ENCODE results near the gene FRMD3.

The FRMD3 gene

DNA sequence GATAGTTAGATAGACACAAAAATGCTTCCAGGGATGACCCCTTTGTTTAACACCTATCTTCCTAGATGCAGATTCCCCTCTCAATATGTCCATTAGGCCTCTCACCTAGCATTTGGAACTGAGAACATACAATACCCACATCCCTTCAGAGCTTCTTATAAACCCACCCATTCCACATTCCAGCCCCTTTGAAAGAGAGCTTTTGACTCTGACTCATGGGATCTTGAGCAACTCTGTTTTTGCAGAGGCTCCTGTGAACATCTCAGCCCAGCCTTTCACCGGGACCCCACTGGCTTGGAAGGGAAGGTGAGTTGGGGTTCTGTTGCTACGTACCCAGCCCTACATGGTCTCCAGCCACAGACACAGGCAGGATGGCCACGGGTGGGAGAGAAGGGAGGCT is 195.5 kb downstream of the FRMD3 start:
- DNase-seq = no peak
- no peaks in the 10 kb centered on the region for H3K27me3 ChIP-seq (ENCODE audit: insufficient read depth, low read depth, severe bottlenecking)
- H3K4me3 ChIP-seq (ENCODE audit: low read depth, low read length) = no peak overlapping the region
- TF ChIP-seq, protein P1, sequence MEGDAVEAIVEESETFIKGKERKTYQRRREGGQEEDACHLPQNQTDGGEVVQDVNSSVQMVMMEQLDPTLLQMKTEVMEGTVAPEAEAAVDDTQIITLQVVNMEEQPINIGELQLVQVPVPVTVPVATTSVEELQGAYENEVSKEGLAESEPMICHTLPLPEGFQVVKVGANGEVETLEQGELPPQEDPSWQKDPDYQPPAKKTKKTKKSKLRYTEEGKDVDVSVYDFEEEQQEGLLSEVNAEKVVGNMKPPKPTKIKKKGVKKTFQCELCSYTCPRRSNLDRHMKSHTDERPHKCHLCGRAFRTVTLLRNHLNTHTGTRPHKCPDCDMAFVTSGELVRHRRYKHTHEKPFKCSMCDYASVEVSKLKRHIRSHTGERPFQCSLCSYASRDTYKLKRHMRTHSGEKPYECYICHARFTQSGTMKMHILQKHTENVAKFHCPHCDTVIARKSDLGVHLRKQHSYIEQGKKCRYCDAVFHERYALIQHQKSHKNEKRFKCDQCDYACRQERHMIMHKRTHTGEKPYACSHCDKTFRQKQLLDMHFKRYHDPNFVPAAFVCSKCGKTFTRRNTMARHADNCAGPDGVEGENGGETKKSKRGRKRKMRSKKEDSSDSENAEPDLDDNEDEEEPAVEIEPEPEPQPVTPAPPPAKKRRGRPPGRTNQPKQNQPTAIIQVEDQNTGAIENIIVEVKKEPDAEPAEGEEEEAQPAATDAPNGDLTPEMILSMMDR (IDR thresholded peaks at IDR 0.05; ENCODE audit: low read depth, low read length) = no peak
- H3K36me3 ChIP-seq = no peaks in the 10 kb centered on the region
- no peak overlapping the region for H3K27ac ChIP-seq
- no peaks in the 10 kb centered on the region for H3K9me3 ChIP-seq (ENCODE audit: severe bottlenecking)

DNA sequence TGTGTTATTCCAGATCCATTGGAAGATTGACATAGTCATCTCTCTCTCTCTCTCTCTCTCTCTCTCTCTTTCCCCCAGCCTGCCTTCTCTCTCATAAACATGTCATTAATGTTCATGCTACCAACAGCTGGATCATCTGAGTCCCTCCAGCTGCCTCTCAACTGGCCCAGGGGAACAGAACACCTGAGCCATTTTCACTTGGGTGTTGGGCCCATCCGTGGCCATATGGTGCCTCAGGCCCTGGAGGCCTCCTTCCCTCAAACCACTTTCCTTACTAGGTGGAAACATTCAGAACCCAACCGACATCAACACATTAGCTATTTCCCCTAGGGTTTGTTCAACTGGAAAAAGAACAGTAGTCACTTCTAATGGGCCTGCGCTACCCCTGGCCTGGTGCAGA is 196.2 kb downstream of the FRMD3 start:
- H3K27ac ChIP-seq = no peak overlapping the region
- TF ChIP-seq, protein P1 (IDR thresholded peaks at IDR 0.05; ENCODE audit: low read depth, low read length) = no peak
- no peak for DNase-seq
- H3K36me3 ChIP-seq = no peaks in the 10 kb centered on the region
- H3K9me3 ChIP-seq (ENCODE audit: severe bottlenecking) = no peaks in the 10 kb centered on the region
- H3K27me3 ChIP-seq (ENCODE audit: insufficient read depth, low read depth, severe bottlenecking) = no peaks in the 10 kb centered on the region
- H3K4me3 ChIP-seq (ENCODE audit: low read depth, low read length) = no peak overlapping the region

DNA sequence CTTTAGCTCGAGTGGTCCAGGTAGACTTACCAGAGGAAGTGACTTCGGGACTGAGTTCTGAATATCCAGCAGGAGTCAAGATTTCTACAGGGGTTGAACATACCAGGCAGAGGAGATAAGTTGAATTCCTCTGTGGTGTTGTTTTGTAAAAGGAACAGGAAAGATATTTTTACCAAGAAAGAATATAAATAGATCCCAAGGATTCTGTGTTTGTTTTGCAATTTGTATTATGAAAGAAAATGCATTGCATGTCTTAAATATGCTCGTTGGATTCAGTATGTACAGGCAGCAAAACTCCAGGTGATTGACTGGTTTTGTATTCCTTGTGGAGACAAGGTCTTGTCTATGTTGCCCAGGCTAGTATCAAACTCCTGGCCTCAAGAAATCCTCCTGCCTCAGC is 197.8 kb downstream of the FRMD3 start:
- no peak for DNase-seq
- H3K9me3 ChIP-seq (ENCODE audit: severe bottlenecking) = no peaks in the 10 kb centered on the region
- H3K4me3 ChIP-seq (ENCODE audit: low read depth, low read length) = no peak overlapping the region
- H3K27me3 ChIP-seq (ENCODE audit: insufficient read depth, low read depth, severe bottlenecking) = no peaks in the 10 kb centered on the region
- no peaks in the 10 kb centered on the region for H3K36me3 ChIP-seq
- no peak overlapping the region for H3K27ac ChIP-seq
- TF ChIP-seq, protein P1 (IDR thresholded peaks at IDR 0.05; ENCODE audit: low read depth, low read length) = no peak

DNA sequence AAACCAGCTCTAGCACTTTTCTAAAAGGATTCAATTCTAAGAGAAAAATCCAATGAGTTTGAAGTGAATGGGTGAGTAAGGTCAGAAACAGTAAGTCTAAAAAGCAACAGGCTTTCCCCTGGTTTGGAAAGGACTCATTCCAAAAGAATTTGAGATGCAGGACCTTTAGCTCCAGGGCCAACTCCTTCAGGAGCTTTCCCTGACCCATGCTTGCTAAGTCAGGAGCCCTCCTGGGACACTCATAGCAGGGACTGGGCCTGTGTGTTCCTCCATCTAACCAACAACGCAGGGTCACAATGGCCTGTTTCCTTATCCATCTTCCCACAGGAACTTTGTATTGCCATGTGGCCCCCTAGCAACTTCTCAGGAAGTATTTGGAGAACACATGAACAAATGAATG is 198.8 kb downstream of the FRMD3 start:
- no peak for DNase-seq
- Histone ChIP-seq H3K4me3 (ENCODE audit: low read depth, low read length) (no peak overlapping the region), H3K27ac (no peak overlapping the region), H3K27me3 (ENCODE audit: insufficient read depth, low read depth, severe bottlenecking) (no peaks in the 10 kb centered on the region), H3K36me3 (no peaks in the 10 kb centered on the region), H3K9me3 (ENCODE audit: severe bottlenecking) (no peaks in the 10 kb centered on the region)
- TF ChIP-seq, protein P1 (IDR thresholded peaks at IDR 0.05; ENCODE audit: low read depth, low read length) = no peak

DNA sequence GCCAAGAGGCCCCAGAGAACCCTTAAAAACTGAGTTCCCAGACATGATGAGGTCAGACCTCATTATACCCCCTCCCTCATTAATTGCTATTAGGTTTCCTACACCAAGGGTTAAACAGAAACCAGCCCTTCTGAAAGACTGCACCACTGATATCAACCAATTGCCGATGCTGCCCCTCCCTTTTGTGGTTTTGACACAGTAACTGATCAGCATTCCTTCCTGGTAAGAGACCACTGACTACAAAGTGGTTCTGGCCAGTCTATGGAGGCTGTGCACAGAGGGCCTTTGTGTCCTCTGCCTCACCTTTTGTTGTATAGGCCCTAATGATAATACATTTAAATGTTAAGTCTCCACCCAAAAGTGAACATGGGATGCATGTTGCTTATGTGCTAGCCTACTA is 201.5 kb downstream of the FRMD3 start:
- Histone ChIP-seq H3K4me3 (ENCODE audit: low read depth, low read length) (no peak overlapping the region), H3K9me3 (ENCODE audit: severe bottlenecking) (no peaks in the 10 kb centered on the region), H3K36me3 (no peaks in the 10 kb centered on the region), H3K27me3 (ENCODE audit: insufficient read depth, low read depth, severe bottlenecking) (no peaks in the 10 kb centered on the region), H3K27ac (no peak overlapping the region)
- DNase-seq = no peak
- TF ChIP-seq, protein P1 (IDR thresholded peaks at IDR 0.05; ENCODE audit: low read depth, low read length) = no peak

DNA sequence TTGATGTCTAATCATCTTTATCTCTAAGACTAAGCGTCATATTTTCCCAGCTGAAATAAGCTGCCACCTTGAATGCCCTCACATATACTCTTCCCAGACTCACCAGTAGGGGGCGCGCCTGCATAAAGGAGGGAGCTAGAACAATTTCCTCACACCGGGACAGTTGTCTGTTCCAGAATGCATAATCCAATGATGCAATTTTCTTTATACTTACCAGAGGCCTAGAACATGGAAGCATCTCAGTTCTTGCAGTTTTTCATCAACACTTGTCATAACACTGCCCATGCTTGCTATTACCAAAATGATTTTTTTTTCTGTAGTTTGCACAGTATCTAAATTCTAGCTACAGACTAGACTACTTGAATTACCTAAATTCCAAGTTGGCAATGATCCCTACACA is 203.9 kb downstream of the FRMD3 start:
- Histone ChIP-seq H3K9me3 (ENCODE audit: severe bottlenecking) (no peaks in the 10 kb centered on the region), H3K4me3 (ENCODE audit: low read depth, low read length) (no peak overlapping the region), H3K36me3 (no peaks in the 10 kb centered on the region), H3K27me3 (ENCODE audit: insufficient read depth, low read depth, severe bottlenecking) (no peaks in the 10 kb centered on the region), H3K27ac (no peak overlapping the region)
- DNase-seq = peak; percentile 78
- TF ChIP-seq, protein P1 (IDR thresholded peaks at IDR 0.05; ENCODE audit: low read depth, low read length) = peak; percentile 62
